ENCODE measurements around the gene SIRT1. TPM values are rescaled to one million over a fixed set of nuclear protein-coding genes. Genes with fewer than 3 reads are reported as not detected.

SIRT1 gene
- total and polyA plus RNA-seq, 3 donors from 2014 or later = 50.1 to 55.5 (median 50.9) TPM

GRCh38 chr10:67861750-67862432 is 22.6 kb upstream of the SIRT1 start:
- intact Hi-C loops (cut with DNase I; ENCODE audit: low total_unique reads) = no loop called here
- Histone ChIP-seq H3K9me3 (no peaks in the 10 kb centered on the region), H3K4me1 (no peaks in the 10 kb centered on the region), H3K27ac (no peak overlapping the region), H3K36me3 (ENCODE audit: low read depth, missing control alignments) (no peaks in the 10 kb centered on the region), H3K27me3 (no peaks in the 10 kb centered on the region), H3K4me3 (no peak overlapping the region)
- TF ChIP-seq, protein P1, sequence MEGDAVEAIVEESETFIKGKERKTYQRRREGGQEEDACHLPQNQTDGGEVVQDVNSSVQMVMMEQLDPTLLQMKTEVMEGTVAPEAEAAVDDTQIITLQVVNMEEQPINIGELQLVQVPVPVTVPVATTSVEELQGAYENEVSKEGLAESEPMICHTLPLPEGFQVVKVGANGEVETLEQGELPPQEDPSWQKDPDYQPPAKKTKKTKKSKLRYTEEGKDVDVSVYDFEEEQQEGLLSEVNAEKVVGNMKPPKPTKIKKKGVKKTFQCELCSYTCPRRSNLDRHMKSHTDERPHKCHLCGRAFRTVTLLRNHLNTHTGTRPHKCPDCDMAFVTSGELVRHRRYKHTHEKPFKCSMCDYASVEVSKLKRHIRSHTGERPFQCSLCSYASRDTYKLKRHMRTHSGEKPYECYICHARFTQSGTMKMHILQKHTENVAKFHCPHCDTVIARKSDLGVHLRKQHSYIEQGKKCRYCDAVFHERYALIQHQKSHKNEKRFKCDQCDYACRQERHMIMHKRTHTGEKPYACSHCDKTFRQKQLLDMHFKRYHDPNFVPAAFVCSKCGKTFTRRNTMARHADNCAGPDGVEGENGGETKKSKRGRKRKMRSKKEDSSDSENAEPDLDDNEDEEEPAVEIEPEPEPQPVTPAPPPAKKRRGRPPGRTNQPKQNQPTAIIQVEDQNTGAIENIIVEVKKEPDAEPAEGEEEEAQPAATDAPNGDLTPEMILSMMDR (IDR thresholded peaks at IDR 0.05) = no peak
- TF ChIP-seq POLR2A (IDR thresholded peaks at IDR 0.05) = no peak
- 74 to 82% methylated on average over 4 of the region's 4 CpGs for WGBS, 2 donors
- DNase-seq = no peak

GRCh38 chr10:67863094-67863493 is 21.4 kb upstream of the SIRT1 start:
- 71 to 80% methylated on average over 2 of the region's 2 CpGs for WGBS, 2 donors

GRCh38 chr10:67864607-67865371 is 19.7 kb upstream of the SIRT1 start:
- intact Hi-C loops (cut with DNase I; ENCODE audit: low total_unique reads) = no loop called here
- Histone ChIP-seq H3K4me3 (no peak overlapping the region), H3K4me1 (no peaks in the 10 kb centered on the region), H3K9me3 (no peaks in the 10 kb centered on the region), H3K27me3 (no peaks in the 10 kb centered on the region), H3K27ac (no peak overlapping the region), H3K36me3 (ENCODE audit: low read depth, missing control alignments) (no peaks in the 10 kb centered on the region)
- no peak for TF ChIP-seq POLR2A (IDR thresholded peaks at IDR 0.05)
- TF ChIP-seq, protein P1 (IDR thresholded peaks at IDR 0.05) = no peak
- DNase-seq = no peak
- 86 to 87% methylated on average over 10 of the region's 10 CpGs for WGBS, 2 donors

More at GRCh38 chr10:67863094-67863493, 21.4 kb upstream of the SIRT1 start:
- TF ChIP-seq, protein P1 (IDR thresholded peaks at IDR 0.05) = no peak
- TF ChIP-seq POLR2A (IDR thresholded peaks at IDR 0.05) = no peak
- no peak for DNase-seq
- Histone ChIP-seq H3K36me3 (ENCODE audit: low read depth, missing control alignments) (no peaks in the 10 kb centered on the region), H3K27ac (no peak overlapping the region), H3K4me1 (no peaks in the 10 kb centered on the region), H3K27me3 (no peaks in the 10 kb centered on the region), H3K4me3 (no peak overlapping the region), H3K9me3 (no peaks in the 10 kb centered on the region)
- intact Hi-C loops (cut with DNase I; ENCODE audit: low total_unique reads) = no loop called here

DNA sequence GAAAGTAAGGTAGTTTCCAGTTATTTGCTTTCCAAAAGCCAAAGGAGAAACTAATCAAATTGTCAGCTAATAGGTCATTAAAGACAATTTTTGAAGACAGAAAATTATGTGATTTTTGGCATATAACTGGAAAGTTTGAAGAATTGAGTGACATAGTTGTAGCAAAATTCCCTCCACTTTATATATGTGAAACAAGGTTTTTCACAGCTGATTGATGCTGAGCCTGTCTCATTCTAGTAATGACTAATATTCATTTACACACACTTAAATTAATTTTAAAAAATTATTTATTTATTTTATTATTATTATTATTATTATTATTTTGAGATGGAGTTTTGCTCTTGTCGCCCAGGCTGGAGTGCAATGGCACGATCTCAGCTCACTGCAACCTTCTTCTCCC is 16.3 kb upstream of the SIRT1 start:
- no peaks in the 10 kb centered on the region for H3K4me1 ChIP-seq
- H3K9me3 ChIP-seq = no peaks in the 10 kb centered on the region
- H3K27me3 ChIP-seq = no peaks in the 10 kb centered on the region
- DNase-seq = no peak
- intact Hi-C loops (cut with DNase I; ENCODE audit: low total_unique reads) = no loop called here
- 97 to 99% methylated on average over 2 of the region's 2 CpGs for WGBS, 2 donors
- no peak overlapping the region for H3K27ac ChIP-seq
- TF ChIP-seq POLR2A (IDR thresholded peaks at IDR 0.05) = no peak
- TF ChIP-seq, protein P1 (IDR thresholded peaks at IDR 0.05) = no peak
- no peak overlapping the region for H3K4me3 ChIP-seq
- H3K36me3 ChIP-seq (ENCODE audit: low read depth, missing control alignments) = no peaks in the 10 kb centered on the region

Data from testis (tissue), 3 donors.